ENCODE measurements around the gene NOXO1.
"Not testable (repeated sequence)": the region's sequence is repeated elsewhere in the genome, so short reads cannot be mapped to it uniquely, and the experiment has no call there.

Gene NOXO1

GRCh38 chr16:1977875-1978268, 3.4 kb downstream of the NOXO1 start:
- no peak for DNase-seq

- no peak for DNase-seq
These were observed 4.1 kb downstream of the NOXO1 start for GRCh38 chr16:1976951-1977874.

- no peak for DNase-seq
These were observed 5.1 kb downstream of the NOXO1 start for GRCh38 chr16:1976216-1976520.

GRCh38 chr16:1975432-1976215, 5.6 kb downstream of the NOXO1 start:
- no peak for DNase-seq

GRCh38 chr16:1974157-1975070, 6.9 kb downstream of the NOXO1 start:
- DNase-seq, result no peak

GRCh38 chr16:1973461-1974156, 7.7 kb downstream of the NOXO1 start:
- DNase-seq, result no peak

- no peak for DNase-seq
These were observed 8.8 kb downstream of the NOXO1 start for GRCh38 chr16:1972490-1972877.

GRCh38 chr16:1971796-1972489, 9.3 kb downstream of the NOXO1 start, which contains the start of gene TBL3:
TSS of gene TBL3 (plus strand) at chr16:1972053. CDS start at chr16:1972165, 112 bp downstream.
- DNase-seq, result peak; percentile 84 to 94

GRCh38 chr16:1968146-1968953, 12.9 kb downstream of the NOXO1 start:
- DNase-seq, result no peak

GRCh38 chr16:1966460-1966859, 14.8 kb downstream of the NOXO1 start, which contains the start of gene RNF151:
TSS of gene RNF151 (plus strand) at chr16:1966856. CDS start at chr16:1966882, 26 bp downstream.
- DNase-seq, result no peak

- no peak for DNase-seq
These were observed 15.8 kb downstream of the NOXO1 start for GRCh38 chr16:1965396-1966001.

GRCh38 chr16:1964506-1965395, 16.5 kb downstream of the NOXO1 start, which contains the start of gene RPS2:
TSS of gene RPS2 (minus strand) at chr16:1964826. CDS start at chr16:1964625, 201 bp downstream.
- peak; percentile 93 to 99 for DNase-seq

GRCh38 chr16:1963806-1964505, 17.3 kb downstream of the NOXO1 start:
- no peak for DNase-seq

- not testable (repeated sequence) for DNase-seq
These were observed 18.8 kb downstream of the NOXO1 start for GRCh38 chr16:1962161-1963153.

GRCh38 chr16:1961651-1962067, 19.6 kb downstream of the NOXO1 start:
- no peak for DNase-seq

- DNase-seq, result peak; percentile 60 to 73
These were observed 20.3 kb downstream of the NOXO1 start for GRCh38 chr16:1960665-1961630.

Measured in NCI-H446 (cell line).